ENCODE measurements around the gene HOXD11.

The HOXD11 gene

DNA sequence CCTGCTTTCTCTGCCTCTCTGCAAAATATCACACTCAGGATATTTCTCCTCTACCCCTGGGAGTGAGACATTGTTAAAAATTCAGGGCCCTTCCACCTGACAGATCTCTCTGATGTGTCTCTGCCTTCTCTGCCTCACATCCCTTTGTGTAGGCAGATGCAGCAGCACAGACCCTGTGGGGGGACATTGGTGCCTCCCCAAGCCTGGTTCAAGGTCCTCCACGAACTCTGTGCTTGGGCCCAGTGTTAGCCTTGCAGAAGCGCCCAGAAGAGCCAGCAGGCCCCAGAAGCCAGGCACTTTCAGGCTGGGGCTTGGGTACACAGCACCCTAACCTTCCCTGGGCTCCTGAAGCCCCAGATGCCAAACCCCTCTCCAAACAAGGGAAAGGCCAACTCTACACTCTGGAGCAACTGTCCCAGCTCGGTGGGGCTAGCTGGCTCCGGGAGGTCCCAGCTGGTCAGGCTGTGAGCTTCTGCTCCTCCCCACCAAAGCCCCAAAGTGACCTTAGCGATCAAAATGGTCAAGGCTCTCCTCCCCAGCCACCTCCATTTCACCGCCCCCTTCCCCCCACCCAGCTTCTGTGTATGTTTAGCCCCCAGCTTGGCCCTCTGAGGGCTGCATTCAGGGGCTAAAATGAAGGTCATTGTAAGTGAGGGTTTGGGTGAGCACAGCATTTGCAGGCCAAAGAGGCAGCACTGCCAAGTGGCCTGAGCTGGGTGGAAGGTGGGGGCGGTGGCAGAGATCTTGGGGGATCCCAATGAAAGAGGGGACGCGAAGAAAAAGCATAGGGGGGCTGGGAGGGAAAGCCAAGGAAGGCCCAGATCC, 18.1 kb downstream of the HOXD11 start:
- H3K9ac ChIP-seq (ENCODE audit: low read length) = no peak overlapping the region

DNA sequence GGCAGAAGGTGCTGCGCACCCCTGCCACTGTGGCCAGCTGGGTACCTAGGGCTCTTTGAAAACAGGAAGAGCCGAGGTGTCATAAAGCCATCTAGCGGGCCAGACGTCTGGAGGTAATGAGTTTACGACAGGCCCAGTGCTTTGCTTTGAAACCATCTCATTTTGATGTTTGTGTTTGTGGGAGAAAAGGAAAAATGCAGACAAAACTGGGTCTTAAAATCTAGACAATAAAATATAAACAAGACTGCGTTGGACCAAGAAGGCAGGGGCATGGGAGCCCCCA, 18.6 kb downstream of the HOXD11 start:
- no peak overlapping the region for H3K4me3 ChIP-seq (ENCODE audit: low read length)
- H3K36me3 ChIP-seq (ENCODE audit: control insufficient read depth, insufficient read depth, low read length) = no peaks in the 10 kb centered on the region
- no peak overlapping the region for H3K9ac ChIP-seq (ENCODE audit: low read length)
- H3K4me1 ChIP-seq (ENCODE audit: control insufficient read depth, insufficient read depth, low read length) = peaks cover 6% of the 10 kb centered on the region
- peaks cover 98% of the 10 kb centered on the region for H3K27me3 ChIP-seq (ENCODE audit: control insufficient read depth, insufficient read depth, low read length)
- H3K9me3 ChIP-seq (ENCODE audit: control insufficient read depth, low read length) = no peaks in the 10 kb centered on the region

More for the DNA sequence above, 18.1 kb downstream of the HOXD11 start:
- H3K9me3 ChIP-seq (ENCODE audit: control insufficient read depth, low read length) = no peaks in the 10 kb centered on the region
- H3K4me3 ChIP-seq (ENCODE audit: low read length) = no peak overlapping the region
- no peaks in the 10 kb centered on the region for H3K36me3 ChIP-seq (ENCODE audit: control insufficient read depth, insufficient read depth, low read length)
- peaks cover 98% of the 10 kb centered on the region for H3K27me3 ChIP-seq (ENCODE audit: control insufficient read depth, insufficient read depth, low read length)
- H3K4me1 ChIP-seq (ENCODE audit: control insufficient read depth, insufficient read depth, low read length) = peaks cover 6% of the 10 kb centered on the region

DNA sequence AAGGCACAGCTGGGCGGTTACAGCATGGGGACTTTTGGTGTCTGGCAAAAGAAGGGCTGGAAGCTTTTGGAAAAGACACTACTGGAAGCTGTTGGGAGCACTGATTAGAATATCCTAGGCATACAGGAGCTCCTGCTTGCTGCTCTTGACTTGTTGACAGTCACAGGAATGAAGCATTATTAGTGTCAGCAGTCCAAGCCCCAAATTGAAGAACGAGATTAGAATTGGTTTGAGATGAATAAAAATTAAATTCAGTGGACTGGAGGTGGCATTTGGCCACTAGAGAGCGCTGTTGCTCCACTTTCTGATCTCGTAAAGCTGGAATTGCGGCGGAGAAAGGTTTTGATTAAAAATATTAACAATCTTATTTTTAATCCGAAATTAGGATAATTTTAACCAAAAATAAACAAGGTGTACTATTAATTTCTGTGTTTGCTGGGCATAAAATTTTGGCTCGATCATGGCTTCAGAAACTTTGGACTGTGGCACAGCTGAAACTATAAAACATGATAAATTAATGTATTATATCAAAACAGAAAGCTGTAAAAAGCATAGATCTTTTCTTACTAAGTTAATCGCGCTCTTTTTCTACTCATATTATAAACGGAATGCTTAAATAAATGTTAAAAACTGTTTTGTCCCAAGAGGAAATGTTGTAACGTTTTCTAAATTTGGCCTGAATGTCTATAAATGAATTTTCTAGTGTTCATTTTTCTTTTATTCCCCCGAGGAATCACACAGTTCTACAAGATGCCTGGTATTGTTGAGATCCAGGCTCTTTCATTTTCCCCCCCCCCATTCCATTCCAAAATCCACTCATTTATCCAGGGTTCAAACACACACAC, 20.1 kb downstream of the HOXD11 start:
- H3K27me3 ChIP-seq (ENCODE audit: control insufficient read depth, insufficient read depth, low read length) = peaks cover 96% of the 10 kb centered on the region
- H3K36me3 ChIP-seq (ENCODE audit: control insufficient read depth, insufficient read depth, low read length) = no peaks in the 10 kb centered on the region
- H3K4me3 ChIP-seq (ENCODE audit: low read length) = no peak overlapping the region
- H3K9me3 ChIP-seq (ENCODE audit: control insufficient read depth, low read length) = no peaks in the 10 kb centered on the region
- peaks cover 6% of the 10 kb centered on the region for H3K4me1 ChIP-seq (ENCODE audit: control insufficient read depth, insufficient read depth, low read length)
- no peak overlapping the region for H3K9ac ChIP-seq (ENCODE audit: low read length)

DNA sequence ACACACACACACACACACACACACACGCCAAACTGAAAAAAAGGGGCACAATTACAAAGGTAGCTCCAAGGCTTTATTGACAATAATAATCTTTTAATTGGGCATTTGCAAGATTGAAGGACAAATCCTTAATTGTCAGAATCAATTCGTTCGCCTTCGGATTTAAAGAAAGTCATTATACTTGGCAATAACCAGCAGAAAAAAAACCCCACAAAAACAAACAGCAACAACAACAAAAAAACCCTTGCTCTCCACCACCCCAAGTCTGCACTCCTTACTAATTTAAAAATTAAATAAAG, 20.6 kb downstream of the HOXD11 start:
- no peaks in the 10 kb centered on the region for H3K36me3 ChIP-seq (ENCODE audit: control insufficient read depth, insufficient read depth, low read length)
- H3K9ac ChIP-seq (ENCODE audit: low read length) = no peak overlapping the region
- H3K9me3 ChIP-seq (ENCODE audit: control insufficient read depth, low read length) = no peaks in the 10 kb centered on the region
- H3K27me3 ChIP-seq (ENCODE audit: control insufficient read depth, insufficient read depth, low read length) = peaks cover 96% of the 10 kb centered on the region
- peaks cover 1% of the 10 kb centered on the region for H3K4me1 ChIP-seq (ENCODE audit: control insufficient read depth, insufficient read depth, low read length)
- no peak overlapping the region for H3K4me3 ChIP-seq (ENCODE audit: low read length)

DNA sequence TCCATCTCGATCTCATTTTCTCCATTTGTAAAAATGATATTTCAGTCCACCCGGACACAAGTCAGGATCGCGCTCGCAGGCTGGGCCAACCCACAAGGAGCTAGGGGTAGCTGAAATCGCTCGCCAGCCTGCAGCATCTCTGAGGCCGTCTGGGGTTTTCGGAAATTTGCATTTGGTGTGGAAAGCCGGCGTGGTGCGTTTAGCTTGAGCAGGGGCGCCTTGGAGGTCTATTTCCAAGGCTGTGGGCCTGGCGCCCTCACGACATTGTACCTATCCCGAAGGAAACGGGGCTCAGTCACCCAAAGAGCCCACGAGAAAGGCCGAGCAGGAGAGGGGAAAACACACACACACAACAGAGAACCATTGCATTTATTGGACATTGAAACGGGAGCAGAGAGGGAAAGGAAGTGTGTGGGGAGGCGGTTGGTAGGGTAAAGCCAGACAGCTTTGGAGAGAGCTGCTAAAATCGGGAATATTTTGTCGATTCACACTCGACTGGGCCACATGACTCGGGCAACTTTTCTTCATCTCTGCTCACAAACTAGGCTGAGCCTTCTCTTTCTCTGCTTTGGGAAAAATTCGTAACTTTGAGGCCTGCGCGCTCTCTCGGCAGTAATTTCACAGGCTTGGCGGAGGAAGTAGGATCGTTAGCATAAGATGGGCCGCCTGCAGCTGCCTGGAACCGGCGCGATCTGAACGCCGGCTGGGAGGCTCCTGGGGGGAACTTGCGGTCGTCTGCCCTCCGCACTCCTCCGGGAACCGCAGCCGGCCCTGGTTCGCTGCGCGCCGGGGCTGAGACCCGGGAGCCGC, 21.3 kb downstream of the HOXD11 start:
- Histone ChIP-seq H3K27me3 (ENCODE audit: control insufficient read depth, insufficient read depth, low read length) (peaks cover 96% of the 10 kb centered on the region), H3K9me3 (ENCODE audit: control insufficient read depth, low read length) (no peaks in the 10 kb centered on the region), H3K4me1 (ENCODE audit: control insufficient read depth, insufficient read depth, low read length) (no peaks in the 10 kb centered on the region), H3K4me3 (ENCODE audit: low read length) (no peak overlapping the region), H3K9ac (ENCODE audit: low read length) (no peak overlapping the region), H3K36me3 (ENCODE audit: control insufficient read depth, insufficient read depth, low read length) (no peaks in the 10 kb centered on the region)

DNA sequence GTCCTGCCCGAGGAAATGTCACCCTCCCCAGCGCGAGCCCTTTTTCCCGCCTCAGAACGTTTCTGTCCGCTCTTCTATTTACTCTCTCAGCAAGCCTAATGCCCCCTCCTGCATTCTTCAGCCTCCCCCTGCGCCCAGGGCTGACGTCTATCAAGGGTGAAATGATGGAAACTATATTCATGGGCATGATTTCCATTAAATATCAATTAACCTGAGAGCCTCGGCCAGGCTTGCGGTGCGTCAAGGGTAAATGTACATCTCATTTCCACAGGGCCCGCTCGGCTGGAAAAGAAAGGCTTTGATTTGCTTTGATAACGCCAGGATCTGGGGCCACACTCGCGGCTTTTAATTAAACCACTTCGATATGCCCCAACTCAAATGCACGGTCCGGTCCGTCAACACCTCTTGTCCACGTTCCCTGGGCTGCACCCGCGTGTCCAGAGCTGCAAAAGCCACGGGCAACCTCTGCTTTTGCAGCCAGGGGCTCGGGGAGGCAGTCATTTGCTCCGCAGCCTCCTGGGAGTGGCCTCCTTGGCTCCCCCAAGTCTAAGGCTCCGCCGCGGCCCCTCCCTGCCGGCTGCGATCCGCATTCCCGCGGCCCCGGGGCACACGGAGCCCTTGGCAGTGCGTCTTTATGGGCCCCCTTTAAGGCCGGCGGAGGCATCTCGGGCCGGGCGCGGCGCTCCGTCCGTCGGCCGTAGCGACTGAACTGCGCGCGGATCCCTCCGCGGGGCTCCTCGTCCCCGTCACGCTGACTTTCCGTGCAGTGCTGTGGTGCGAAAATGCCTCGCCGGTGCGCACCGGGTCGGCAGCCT, 22.1 kb downstream of the HOXD11 start, which contains the start of gene HOXD8:
Gene HOXD8, plus strand, starts transcription at position 724 of the 815 bp plus-strand sequence. CDS start 662 bp downstream, outside the sequence.
- peaks cover 96% of the 10 kb centered on the region for H3K27me3 ChIP-seq (ENCODE audit: control insufficient read depth, insufficient read depth, low read length)
- no peak within 1 kb of the TSS for H3K9ac ChIP-seq (ENCODE audit: low read length)
- H3K4me1 ChIP-seq (ENCODE audit: control insufficient read depth, insufficient read depth, low read length) = no peaks in the 10 kb centered on the region
- H3K36me3 ChIP-seq (ENCODE audit: control insufficient read depth, insufficient read depth, low read length) = no peaks in the 10 kb centered on the region
- no peaks in the 10 kb centered on the region for H3K9me3 ChIP-seq (ENCODE audit: control insufficient read depth, low read length)
- H3K4me3 ChIP-seq (ENCODE audit: low read length) = no peak within 1 kb of the TSS

DNA sequence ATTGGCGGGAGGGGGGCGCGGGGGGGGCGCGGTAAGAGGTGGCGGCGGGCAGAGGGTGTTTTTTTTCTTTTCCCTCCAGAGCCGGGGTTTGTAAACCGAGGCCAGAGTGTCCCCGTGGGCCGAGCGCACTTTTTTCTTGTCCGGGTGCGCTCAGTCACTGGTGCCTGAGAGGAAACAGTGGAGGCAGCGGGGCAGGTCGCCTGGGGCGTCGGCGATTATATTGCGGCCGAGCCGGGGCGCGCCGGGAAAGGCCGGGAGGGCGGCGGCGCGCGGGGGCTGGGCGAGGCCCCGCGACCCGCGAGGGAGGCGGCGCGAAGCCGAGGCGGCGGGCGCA, 22.7 kb downstream of the HOXD11 start:
- Histone ChIP-seq H3K4me1 (ENCODE audit: control insufficient read depth, insufficient read depth, low read length) (no peaks in the 10 kb centered on the region), H3K9ac (ENCODE audit: low read length) (no peak overlapping the region), H3K27me3 (ENCODE audit: control insufficient read depth, insufficient read depth, low read length) (peaks cover 96% of the 10 kb centered on the region), H3K4me3 (ENCODE audit: low read length) (no peak overlapping the region), H3K9me3 (ENCODE audit: control insufficient read depth, low read length) (no peaks in the 10 kb centered on the region), H3K36me3 (ENCODE audit: control insufficient read depth, insufficient read depth, low read length) (no peaks in the 10 kb centered on the region)

DNA sequence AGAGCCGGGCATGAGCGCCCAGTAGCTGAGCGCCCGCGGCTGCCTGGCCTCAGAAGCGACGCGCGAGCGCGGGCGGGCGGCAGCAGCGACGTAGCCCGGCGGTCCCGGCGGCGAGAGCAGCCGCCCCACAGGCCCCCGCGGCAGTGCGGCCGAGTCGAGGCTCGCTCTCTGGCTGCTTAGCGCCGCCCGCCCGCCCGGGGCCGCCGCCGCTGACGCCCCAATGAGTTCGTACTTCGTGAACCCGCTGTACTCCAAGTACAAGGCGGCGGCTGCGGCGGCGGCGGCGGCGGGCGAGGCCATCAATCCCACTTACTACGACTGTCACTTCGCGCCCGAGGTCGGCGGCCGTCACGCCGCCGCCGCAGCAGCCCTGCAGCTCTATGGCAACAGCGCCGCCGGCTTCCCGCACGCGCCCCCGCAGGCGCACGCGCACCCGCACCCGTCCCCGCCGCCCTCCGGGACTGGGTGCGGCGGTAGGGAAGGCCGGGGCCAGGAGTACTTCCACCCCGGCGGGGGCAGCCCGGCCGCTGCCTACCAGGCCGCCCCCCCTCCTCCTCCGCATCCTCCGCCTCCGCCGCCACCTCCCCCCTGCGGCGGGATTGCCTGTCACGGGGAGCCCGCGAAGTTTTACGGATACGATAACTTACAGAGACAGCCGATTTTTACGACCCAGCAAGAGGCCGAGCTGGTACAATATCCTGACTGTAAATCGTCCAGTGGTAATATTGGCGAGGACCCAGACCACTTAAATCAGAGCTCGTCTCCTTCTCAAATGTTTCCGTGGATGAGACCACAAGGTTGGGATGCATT, 23.3 kb downstream of the HOXD11 start:
- Histone ChIP-seq H3K4me1 (ENCODE audit: control insufficient read depth, insufficient read depth, low read length) (no peaks in the 10 kb centered on the region), H3K36me3 (ENCODE audit: control insufficient read depth, insufficient read depth, low read length) (no peaks in the 10 kb centered on the region), H3K4me3 (ENCODE audit: low read length) (no peak overlapping the region), H3K27me3 (ENCODE audit: control insufficient read depth, insufficient read depth, low read length) (peaks cover 96% of the 10 kb centered on the region), H3K9ac (ENCODE audit: low read length) (no peak overlapping the region), H3K9me3 (ENCODE audit: control insufficient read depth, low read length) (no peaks in the 10 kb centered on the region)

DNA sequence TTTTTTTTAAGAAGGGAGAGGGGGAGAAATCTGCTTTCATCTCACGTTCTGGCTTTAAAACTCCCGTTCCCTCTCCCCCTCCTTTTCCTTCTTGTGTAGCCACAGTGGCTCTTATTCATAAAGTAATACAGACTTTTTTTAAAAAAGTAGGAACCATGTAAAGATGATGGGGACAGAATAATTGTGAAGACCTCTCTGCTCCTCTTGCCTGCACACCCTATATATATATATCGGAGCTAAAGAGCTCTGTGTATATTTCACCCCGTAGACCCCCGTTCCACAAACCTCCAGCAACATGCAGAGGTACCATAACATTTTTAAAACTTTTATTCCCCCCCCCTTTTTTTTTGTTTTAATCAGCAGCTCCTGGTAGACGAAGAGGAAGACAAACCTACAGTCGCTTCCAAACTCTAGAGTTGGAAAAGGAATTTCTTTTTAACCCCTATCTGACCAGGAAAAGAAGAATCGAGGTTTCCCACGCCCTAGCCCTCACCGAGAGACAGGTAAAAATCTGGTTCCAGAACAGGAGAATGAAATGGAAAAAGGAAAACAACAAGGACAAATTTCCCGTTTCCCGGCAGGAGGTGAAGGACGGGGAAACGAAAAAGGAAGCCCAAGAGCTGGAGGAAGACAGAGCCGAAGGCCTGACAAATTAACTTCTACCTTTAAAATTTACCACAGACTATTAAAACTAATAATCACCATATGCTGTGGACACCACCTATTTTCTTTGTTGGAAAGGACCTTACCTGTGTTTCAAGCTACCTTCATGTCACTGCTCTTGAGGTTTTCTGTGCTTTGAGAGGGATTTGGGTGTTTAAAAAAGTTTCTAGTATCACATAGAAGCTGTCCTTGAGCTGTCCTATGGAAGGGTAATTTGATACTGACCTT, 24.1 kb downstream of the HOXD11 start:
- Histone ChIP-seq H3K36me3 (ENCODE audit: control insufficient read depth, insufficient read depth, low read length) (no peaks in the 10 kb centered on the region), H3K4me3 (ENCODE audit: low read length) (no peak overlapping the region), H3K9ac (ENCODE audit: low read length) (no peak overlapping the region), H3K9me3 (ENCODE audit: control insufficient read depth, low read length) (no peaks in the 10 kb centered on the region), H3K27me3 (ENCODE audit: control insufficient read depth, insufficient read depth, low read length) (peaks cover 96% of the 10 kb centered on the region), H3K4me1 (ENCODE audit: control insufficient read depth, insufficient read depth, low read length) (no peaks in the 10 kb centered on the region)

DNA sequence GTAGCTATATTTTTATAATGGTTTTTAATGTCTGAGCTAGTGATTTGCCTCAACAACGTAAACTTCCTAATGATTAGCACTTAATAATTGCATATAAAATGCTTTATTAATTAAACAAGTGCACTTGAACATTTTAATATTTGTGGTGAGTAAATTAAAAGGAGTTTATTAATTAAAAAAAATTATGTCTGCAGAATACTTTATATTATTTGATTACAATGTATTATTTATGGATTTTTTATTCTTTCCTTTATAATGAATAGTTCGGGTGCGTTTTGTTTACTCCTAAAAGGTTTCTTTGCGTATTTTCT, 24.7 kb downstream of the HOXD11 start:
- H3K4me1 ChIP-seq (ENCODE audit: control insufficient read depth, insufficient read depth, low read length) = peaks cover 1% of the 10 kb centered on the region

More for the DNA sequence above, 24.7 kb downstream of the HOXD11 start:
- H3K27me3 ChIP-seq (ENCODE audit: control insufficient read depth, insufficient read depth, low read length) = peaks cover 98% of the 10 kb centered on the region
- H3K9ac ChIP-seq (ENCODE audit: low read length) = no peak overlapping the region
- H3K4me3 ChIP-seq (ENCODE audit: low read length) = no peak overlapping the region
- no peaks in the 10 kb centered on the region for H3K9me3 ChIP-seq (ENCODE audit: control insufficient read depth, low read length)
- no peaks in the 10 kb centered on the region for H3K36me3 ChIP-seq (ENCODE audit: control insufficient read depth, insufficient read depth, low read length)

Measured in mucosa of stomach (tissue), 1 donor.